CD4-positive, alpha-beta T cell treated with Interleukin-6 at 100 ng/mL for 8 hours (primary cell): Measurements from ENCODE around the gene DHODH.

Experiments used
- DNase-seq: peaks from one replicate; pipeline ENCODE4 v3.0.0-alpha.2; 2020; ENCODE audit warnings: mixed read lengths, low spot score

Gene DHODH

GRCh38 chr16:72013888-72014581 lies 5.5 kb downstream of the DHODH start:
- DNase-seq = no peak

DNA sequence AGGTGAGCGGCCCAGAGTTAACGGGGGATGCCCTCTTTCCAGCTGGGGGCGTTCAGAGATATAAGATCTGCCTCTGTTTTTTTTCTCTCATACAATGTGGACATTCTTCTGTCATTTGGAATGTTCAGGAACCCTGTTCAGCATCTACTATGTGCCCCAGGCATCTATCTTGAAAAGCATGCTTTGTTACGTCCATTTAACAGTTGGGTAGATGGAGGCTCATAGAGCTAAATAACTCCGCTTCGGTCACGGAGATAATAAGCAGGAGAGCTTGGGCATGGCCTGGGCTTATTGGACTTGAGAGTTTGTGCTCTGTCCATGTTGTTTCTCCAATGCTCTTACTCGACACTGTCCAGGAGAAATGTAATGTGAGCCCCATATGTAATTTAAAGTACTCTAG lies 6.1 kb downstream of the DHODH start:
- no peak for DNase-seq

GRCh38 chr16:72015124-72015523 lies 6.6 kb downstream of the DHODH start:
- no peak for DNase-seq

DNA sequence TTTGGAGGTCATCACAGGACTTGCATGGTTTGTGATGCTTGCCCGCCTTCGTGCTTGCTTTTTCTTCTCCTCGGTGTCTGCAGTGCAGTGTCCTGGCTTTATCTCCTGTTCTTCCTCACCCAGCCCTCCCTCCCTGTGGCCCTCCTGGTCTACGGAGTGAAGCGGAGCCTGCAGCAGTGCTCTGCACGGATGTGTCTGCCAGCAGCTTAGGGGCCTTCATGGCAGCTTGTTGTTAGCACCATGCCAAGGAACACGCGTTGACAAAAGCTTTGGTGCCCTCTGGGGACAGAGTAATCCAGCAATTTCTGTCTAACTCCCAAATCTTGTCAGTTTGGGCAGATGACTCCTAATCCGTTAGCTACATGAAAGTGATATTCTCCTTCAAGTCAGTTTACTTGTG lies 9.9 kb downstream of the DHODH start:
- no peak for DNase-seq

DNA sequence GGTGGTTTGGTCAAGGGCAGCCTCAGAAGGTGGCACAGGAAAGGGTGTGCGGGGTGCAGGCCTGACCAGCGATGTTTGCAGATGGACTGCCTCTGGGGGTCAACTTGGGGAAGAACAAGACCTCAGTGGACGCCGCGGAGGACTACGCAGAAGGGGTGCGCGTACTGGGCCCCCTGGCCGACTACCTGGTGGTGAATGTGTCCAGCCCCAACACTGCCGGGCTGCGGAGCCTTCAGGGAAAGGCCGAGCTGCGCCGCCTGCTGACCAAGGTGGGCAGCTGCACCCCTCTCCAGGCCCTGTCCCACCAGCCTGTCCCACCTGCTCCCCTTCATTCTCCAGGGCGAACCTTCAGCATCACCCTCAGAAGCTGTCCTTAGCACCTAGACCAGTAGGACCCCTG lies 12.5 kb downstream of the DHODH start:
- no peak for DNase-seq

DNA sequence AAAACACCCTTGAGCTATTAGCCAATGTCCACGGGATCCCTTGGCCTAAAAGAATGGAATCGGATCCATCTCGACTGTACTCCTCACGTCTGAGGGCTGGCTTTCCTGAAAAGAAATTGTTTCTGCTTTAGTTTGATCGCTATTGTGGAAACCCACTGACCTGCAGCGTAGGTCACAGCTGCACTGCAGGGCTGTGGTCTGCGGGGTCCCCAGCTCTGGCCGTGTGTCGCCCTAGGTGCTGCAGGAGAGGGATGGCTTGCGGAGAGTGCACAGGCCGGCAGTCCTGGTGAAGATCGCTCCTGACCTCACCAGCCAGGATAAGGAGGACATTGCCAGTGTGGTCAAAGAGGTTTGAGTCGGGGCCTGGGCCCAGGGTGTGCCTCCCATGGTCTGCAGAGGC lies 13.6 kb downstream of the DHODH start:
- DNase-seq = no peak

GRCh38 chr16:72023962-72024361 lies 15.4 kb downstream of the DHODH start:
- no peak for DNase-seq

- no peak for DNase-seq
These were observed 16.4 kb downstream of the DHODH start for GRCh38 chr16:72024862-72025382.

DNA sequence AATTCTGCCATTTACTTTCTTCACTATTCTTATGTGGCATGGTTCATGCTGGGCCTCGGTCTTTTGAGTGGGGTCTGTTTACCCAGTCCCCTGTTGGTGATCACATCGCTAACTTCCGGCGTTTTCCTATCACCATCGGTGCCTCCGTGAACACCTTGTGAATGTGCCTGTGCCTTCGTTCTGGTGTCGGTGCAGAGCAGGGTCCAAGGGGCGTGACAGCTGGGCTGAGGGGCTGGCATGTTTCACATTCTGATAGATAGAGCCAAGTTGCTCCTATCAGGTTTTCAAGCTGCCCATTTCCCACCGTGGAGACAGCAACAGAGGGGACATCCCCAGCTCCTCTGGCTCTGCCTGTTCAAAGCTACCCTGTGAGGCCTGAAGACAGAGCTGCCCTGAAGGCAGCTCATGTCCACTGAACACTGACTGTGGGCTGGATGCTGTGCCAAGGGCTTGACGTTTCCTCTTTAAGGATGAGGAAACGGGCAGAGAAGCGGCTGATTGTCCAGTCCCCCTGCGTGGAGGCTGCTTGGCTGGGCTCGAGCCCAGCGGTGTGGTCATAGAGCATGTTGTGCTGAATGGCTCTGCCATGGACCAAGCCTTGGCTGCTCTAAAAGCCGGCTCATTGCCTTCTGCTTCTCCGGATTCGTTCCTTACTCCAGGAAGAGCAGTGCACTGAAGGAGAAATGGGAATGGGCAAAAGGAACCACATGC lies 17.0 kb downstream of the DHODH start:
- DNase-seq = no peak

DNA sequence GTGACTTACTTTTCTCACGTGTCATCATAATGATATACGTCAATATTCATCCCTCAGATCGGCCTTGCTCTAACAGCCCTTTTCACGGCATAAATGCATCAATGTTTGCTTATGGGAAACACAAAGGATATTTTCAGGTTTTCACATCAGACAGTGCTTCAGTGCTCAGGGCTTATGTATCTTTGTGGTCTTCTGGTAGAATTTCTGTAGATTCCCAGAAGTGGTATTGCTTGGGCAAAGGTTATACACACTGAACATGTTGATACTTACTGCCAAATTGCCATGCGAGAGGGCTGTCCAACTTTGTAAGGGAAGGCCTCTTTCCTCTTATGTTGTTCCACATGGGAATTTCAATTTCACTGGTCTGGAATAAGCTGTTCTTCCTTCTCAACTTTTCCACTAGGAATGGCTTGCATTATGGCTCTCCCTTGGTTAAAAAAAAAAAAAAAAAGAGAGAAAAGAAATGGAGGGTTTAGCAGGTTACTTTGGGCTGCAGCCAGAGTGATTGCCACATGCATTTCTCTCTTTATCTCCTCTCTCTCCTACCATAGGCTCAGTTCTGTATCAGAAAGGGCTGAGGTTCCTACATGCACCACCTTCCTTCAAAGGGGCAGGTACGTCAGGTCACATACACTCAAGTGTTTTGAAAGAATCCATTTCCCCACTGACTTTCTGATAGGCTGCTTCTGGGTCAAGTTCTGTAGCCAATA lies 19.3 kb downstream of the DHODH start:
- DNase-seq = no peak

- DNase-seq = no peak
These were observed 21.2 kb downstream of the DHODH start for GRCh38 chr16:72029567-72030271.

- DNase-seq = no peak
These were observed 24.9 kb downstream of the DHODH start for GRCh38 chr16:72033437-72033836.

DNA sequence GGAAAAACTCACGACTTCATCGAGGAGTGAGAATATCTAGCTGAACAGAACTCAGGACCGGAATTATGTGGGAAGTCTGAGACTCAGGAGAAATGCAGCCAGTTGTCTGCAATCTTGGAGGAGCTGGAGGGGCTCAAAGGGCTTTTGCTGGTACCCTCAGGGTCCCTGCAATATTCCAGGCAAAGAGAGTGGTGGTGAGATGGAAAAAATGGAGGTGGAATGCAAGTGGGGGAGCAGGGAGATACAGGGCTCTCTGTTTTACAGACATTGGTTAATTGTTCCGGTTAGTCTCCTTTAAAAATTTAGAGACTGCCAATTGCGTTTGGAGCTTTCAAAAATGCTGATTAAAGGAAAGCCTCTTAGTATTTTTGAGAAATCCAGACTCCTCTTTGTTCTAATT lies 27.6 kb downstream of the DHODH start:
- DNase-seq = no peak

- no peak for DNase-seq
These were observed 33.7 kb downstream of the DHODH start for GRCh38 chr16:72042157-72042660.

GRCh38 chr16:72043058-72043457 lies 34.5 kb downstream of the DHODH start:
- DNase-seq = no peak

GRCh38 chr16:72043539-72043938 lies 35.0 kb downstream of the DHODH start:
- DNase-seq = no peak

DNA sequence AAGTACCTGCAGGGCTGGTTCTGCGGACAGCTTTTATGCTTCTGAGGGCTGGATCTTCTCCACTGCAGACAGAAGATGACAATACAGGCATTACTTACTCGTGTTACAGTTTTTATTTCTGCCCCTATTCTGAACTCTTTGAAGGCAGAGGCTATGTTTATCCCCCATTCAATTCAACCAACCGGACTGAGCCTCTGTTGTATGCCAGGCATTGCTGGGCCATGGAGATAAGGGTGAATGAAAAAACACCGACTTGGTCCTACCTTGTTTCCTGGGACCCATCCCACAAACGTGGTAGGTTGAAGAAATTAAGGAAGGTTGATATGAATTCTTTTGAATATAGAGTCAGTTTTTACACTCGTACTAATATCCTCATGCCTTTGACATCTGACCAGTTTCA lies 35.8 kb downstream of the DHODH start:
- no peak for DNase-seq

DNA sequence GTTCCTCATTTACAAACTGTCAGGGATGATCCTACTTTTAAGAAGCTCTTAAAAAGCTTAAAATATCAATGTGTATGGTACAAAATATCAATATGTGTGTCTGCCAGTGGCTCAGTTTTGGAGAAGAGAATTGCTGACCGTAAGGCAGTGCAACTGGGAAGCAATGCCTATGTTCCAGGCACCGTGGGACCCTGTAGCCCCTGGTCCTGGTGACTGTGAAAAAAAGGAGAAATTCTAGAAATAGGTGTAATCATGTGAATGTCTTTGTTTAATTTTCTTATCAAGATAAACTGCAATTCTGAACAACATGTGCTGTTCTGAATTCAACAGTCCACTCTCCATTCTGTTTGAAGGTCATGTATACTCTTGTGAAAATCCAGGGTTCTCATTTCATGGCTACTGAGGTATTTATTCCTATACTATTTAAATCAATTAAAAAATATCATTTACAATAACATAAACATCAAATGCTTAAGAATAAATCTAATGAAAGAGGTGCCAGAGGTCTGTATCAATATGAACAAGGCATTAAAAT lies 36.3 kb downstream of the DHODH start:
- no peak for DNase-seq

DNA sequence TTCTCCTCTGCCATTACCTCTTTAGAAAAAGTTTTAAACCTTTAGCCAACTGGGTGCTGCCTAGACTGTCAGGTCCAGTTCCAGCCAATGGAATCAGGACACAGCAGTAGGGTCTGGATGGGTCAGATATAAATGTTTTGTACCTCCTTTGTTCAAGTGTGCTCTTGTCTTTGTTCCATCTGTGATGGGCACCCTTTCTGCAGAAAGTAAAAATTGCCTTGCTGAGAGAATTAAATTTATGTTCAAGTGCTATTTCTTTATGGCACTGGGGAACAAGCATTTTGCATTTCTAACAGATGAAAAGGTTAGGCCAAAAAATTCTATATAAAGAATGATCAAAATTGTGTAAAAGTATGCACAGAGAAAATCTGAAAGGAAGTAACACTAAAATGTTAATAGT lies 40.6 kb downstream of the DHODH start:
- no peak for DNase-seq

GRCh38 chr16:72050769-72051464 lies 42.4 kb downstream of the DHODH start:
- no peak for DNase-seq

- DNase-seq = no peak
These were observed 43.3 kb downstream of the DHODH start for GRCh38 chr16:72051818-72052217.
